Stimulated activated CD4-positive, alpha-beta T cell treated with anti-CD3 and anti-CD28 coated beads, Interleukin-12 subunit alpha, Interleukin-12 subunit beta, amount 100 ng/mL, for 24 hours (primary cell): ENCODE results near the gene CFD.
"Not testable (repeated sequence)": the region's sequence is repeated elsewhere in the genome, so short reads cannot be mapped to it uniquely, and the experiment has no call there.

Source experiments
- DNase-seq, 2 experiments: peaks; one replicate each; pipeline ENCODE4 v3.0.0-alpha.2; 2020; ENCODE audit warnings: low read depth in 2 of 2

The CFD gene

DNA sequence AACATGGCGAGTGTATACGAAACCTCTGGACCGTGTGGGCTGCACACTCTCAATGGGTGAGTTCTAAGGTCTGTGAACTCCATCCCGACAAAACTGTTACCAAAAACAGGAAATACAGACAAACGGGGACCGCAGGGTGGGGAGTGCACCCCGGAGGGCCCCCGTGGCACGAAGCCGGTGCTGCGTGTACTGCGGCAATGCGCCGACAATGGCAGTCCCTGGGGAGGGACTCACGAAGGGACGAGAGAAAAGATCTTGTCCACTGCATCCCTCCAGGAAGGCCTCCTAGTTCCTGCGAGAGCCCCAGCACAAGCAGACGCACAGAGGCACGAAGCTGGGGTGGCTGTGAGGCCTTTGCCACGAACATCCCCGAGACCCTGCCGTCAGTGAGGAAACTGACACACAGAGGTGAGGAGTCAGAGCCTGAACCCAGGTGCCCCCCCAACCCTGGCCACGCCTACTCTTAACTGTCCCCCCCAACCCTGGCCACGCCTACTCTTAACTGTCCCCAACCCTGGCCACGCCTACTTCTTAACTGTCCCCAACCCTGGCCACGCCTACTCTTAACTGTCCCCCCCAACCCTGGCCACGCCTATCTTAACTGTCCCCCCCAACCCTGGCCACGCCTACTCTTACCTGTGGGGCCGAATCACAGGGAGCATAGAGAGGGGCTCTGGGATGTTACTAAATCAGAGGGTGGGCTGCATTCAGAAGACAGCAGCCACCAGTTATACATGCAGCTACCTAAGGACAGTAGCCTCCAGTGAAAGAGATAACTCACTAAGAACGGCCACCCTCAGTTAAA lies 29.3 kb downstream of the CFD start:
- DNase-seq, result no peak

DNA sequence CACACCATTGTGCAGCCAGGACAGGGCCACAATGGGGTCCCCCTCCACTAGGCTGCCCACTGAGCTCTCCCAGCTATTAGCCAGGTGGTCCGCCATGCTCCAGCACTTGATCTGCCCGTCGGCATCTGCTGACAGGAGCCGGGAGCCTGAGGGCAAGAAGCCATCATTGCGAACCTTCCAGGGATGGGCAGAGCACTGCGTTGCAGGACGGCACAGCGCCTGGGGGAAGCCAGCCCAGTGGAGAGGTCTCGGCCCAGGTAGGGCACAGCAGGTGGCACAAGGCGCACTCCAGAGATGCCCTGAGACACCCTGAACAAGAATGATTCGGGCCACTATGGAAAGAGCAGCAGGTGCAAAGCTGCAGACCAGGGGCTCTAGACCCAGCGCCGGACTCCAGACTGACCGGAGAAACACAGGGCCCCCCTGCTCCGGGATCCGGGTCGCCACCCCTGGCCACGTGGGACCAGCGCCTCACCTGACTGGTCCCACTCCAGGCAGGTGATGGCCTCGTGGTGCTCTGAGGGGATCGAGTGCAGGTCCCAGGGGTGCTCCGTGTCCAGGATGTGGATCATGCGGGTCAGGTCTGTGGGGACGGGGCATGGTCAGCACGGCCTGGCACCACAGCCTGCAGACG lies 30.3 kb downstream of the CFD start:
- no peak for DNase-seq

DNA sequence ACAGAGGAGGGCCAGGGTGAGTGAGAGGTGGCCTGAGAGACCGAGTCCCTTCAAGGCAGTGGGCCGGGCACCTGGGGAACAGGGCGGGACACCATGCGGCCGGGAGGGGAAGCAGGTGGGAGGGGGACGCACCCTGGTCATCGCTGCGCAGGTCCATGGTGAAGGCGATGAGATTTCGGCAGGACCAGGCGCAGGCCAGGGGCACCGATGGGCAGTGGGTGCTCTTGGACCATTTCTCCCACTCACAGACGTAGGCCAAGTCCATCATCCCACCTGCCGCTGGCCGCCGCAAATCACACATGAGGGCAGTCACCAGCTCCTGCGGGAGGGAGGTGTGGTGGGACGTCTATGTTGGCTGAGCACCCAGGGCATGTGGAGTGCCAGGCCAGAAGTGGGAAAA lies 31.4 kb downstream of the CFD start:
- no peak for DNase-seq

DNA sequence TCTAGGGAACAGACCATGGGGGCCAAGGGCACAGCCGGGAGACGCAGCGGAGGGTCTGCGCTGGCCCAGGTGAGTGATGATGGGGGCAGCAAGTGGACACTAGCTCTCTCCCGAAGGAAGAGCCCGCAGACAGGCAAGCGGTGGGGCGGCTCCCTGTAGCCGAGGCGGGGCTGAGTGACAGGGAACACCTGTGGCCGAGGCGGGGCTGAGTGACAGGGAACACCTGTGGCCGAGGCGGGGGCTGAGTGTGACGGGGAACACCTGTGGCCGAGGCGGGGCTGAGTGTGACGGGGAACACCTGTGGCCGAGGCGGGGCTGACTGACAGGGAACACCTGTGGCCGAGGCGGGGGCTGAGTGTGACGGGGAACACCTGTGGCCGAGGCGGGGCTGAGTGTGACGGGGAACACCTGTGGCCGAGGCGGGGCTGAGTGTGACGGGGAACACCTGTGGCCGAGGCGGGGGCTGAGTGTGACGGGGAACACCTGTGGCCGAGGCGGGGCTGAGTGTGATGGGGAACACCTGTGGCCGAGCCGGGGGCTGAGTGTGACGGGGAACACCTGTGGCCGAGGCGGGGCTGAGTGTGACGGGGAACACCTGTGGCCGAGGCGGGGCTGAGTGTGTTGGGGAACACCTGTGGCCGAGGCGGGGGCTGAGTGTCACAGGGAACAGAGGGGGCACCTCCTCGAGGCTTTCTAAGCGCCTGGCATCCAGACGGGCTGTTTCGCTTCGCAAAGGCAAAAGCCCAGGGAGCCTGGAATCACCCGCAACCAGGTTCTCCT lies 32.1 kb downstream of the CFD start:
- DNase-seq, result not testable (repeated sequence)

DNA sequence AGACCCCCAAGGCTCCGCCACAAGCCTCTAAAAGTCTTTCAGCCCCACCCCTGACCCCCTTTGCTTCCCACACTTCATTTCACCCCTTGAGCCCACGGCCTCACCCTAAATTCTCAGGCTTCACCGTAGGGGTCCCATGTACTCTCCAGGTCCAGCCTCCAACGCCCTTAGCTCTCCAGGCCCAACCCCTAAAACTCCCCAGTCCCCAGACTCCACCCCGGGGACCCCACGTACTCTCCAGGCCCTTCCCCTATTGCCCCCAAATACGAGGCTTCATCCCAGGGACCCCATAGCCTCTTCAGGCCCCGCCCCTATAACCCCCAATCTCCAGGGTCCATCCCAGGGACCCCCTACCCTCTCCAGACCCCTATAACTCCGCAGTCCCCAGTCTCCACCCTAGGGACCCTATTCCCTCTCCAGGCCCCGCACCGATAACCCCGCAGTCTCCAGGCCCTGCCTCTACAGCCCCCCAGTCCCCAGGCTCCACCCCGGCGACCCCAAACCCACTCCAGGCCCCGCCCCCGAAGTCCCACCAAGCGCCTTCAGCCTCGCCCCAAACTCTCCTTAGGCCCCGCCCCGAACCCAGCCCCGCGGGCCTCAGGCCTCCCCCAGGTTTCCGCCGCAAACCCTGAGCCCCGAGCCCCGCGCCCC lies 32.9 kb downstream of the CFD start:
- DNase-seq, result no peak

DNA sequence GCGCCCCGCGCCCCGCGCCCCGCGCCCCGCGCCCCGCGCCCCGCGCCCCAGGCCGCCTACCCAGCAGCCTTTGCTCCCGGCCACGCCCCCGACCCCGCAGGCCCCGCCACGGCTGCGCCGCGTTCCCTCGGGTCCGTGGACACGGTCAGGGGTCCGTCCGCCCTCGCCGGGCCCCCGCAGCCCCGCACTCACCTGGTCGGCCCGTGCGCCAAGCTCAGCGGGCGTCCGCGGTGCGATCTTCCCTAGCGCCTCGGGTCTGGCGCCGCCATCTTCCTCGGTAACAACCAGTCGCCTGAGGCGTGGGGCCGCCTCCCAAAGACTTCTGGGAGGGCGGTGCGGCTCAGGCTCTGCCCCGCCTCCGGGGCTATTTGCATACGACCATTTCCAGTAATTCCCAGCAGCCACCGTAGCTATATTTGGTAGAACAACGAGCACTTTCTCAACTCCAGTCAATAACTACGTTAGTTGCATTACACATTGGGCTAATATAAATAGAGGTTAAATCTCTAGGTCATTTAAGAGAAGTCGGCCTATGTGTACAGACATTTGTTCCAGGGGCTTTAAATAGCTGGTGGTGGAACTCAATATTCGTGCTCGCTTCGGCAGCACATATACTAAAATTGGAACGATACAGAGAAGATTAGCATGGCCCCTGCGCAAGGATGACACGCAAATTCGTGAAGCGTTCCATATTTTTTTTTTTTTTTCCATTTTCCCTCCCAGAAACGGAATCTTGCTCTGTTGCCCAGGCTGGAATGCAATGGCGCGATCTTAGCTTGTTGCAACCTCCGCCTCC lies 33.6 kb downstream of the CFD start, which contains the start of the genes MED16 and RNU6-9:
Gene MED16 (minus strand): TSS at position 294 of the 796 bp plus-strand sequence. CDS start 2,056 bp downstream, outside the sequence.
Gene RNU6-9 (plus strand): TSS at position 591 of the 796 bp plus-strand sequence.
- peak; percentile 74 to 83 for DNase-seq

DNA sequence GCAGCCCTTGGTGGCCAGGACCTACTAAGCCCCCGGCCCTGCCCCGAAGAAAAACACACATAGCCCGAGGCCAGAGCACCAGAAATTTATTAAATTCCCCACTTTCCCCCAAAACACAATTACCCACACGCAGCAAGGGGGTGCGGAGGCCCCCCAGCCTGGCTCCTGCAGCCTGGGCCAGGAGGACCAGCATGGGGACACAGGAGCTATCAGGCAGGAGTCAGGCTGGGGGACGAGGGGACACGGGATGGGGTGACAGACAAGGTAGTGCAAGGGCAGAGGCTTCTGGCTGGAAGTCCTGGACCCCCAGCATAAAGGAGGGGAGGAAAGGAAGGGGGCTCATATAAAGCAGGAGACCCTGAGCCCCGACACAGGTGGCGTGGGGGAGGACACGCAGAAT lies 37.0 kb downstream of the CFD start:
- DNase-seq, result no peak

DNA sequence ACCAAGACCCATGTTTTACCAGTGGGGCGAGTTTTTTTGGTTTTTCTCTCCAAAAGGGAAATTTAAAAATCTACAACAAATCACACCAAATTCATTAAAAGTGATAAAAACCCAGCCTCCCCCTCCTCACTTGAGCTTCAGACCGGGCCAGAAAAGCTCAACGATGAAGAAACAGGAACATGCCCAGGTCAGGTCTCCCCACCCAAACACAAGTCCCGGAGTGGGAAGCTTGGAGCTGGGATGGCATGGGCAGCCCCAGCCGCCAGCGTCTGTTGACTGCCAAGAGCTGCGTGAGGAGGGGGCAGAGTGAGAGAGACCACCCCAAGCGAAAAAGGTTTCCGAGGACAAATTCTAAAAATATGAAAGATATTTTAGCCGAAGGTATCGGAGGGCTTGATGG lies 37.5 kb downstream of the CFD start:
- no peak for DNase-seq

DNA sequence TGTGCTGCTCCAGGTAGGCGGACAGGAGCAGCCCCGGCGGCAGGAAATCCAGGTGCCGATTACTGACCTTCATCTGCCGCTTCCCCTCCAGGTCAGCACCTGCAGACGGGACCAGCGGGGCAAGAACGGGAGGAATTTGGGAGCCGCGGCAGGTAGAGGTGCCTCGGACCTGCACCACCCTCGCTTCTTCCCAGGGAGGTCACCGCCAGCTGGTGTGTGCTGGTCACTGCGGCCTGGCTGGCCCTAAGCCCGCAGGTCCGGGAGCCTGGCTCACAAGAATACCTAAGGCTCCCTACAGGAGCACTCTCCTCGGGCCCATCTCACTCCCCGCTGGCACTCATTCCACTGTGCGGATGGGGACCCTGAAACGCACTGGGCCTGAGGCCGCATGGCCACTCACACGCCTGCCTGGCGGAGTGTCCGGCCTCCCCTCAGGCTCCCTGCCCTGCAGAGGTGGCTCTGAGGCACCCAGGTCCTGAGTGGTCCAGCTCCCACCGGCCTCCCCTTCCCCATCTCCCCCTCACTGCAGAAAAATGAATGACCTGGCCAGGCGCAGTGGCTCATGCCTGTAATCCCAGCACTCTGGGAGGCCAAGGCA lies 38.1 kb downstream of the CFD start:
- DNase-seq, result no peak

DNA sequence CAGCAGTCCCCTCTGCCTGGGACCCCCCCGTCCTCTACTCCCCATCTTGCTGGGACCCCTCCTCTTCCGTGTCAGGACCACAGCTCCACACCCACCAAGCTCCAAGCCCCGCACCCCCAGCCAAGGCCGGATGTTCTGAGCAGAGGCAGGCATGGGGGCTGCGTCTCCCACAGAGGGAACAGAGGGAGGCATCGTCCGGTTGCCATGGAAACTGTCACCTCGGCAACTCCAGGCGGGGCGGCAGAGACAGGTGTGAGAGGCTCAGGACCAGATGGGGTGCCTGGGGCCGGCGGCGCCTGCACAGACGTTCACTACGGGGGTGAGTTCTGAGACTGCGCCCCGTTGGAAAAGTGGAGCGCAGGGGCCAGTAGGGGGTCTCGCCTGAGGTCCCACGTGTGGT lies 39.2 kb downstream of the CFD start:
- DNase-seq, result no peak

DNA sequence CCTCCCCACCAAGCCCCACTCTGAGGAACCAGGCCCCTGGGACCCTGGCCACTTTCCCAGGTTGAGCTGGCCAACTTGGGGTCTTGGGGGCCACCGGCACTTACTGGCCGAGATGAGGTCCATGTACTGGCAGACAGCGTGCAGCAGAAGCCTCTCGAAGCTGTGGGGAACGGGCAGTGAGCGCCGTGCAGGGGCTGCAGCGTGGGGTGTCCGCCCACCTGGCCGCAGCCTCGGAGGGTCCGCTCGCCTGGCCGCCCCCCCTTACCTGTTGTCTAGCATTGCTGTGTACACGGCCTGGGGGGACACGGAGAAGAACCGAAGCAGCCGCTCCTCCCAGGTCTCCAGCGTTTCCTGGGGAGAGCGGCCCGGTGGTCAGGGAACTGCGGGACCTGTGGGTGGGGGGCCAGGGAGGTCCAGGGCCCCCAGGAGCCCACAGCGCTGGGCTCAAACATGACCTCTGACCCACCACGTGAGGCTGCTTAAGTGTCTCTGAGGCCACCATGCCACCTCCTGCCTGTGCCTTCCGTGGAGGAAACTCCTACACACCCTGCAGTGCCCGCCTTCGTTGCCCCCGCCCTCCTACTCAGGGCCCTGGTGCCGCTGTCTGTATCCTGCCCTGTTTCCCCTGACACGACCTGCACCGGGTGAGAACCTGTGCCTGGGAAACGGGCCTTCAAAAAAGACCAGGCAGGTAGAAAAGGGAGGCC lies 40.0 kb downstream of the CFD start:
- no peak for DNase-seq

DNA sequence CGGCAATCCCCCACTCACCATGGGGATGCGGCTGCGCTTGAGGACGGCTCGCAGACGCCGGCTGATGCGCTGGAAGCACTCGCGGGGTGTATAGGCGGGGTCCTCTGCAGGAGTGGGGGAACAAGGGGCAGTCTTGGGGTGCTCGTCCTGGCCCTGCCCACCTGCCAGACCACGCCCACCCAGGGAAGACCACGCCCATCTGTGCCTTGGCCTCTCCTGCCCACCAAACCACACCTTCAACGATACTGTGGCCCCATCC lies 40.5 kb downstream of the CFD start:
- DNase-seq, result no peak

DNA sequence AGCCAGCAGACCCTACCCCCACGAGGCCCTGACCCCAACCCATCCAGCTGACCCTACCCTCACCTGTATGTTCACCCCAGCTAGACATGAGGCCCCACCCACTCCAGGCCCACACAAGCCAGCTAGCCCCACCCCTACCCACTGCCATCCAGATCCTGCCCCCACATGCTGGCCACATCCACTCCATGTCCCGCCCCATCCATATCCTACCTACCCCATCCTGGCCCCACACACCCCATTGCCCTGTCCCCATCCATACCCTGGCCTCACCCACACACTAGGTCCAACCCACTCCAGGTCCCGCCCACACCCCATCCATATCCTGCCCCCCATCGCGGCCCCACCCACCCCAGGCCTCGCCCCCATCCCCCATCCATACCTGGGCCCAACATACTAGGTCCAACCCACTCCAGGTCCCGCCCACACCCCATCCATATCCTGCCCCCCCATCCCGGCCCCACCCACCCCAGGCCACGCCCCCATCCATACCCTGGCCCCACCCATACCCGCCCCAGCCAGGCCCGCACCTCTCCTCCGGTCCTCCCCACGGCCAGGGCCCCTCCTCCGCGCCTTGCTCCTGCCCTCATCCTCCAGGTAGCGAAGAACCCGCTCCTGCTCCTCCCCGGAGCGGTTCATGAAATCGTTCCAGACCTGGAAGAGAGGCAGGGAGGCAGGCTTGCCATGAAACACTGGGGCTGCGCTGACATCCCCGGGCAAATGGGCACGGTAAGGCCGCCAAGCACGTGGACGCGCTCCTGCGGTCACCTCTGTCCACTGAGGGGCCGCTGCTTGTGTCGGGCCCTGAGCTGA lies 41.0 kb downstream of the CFD start:
- no peak for DNase-seq

DNA sequence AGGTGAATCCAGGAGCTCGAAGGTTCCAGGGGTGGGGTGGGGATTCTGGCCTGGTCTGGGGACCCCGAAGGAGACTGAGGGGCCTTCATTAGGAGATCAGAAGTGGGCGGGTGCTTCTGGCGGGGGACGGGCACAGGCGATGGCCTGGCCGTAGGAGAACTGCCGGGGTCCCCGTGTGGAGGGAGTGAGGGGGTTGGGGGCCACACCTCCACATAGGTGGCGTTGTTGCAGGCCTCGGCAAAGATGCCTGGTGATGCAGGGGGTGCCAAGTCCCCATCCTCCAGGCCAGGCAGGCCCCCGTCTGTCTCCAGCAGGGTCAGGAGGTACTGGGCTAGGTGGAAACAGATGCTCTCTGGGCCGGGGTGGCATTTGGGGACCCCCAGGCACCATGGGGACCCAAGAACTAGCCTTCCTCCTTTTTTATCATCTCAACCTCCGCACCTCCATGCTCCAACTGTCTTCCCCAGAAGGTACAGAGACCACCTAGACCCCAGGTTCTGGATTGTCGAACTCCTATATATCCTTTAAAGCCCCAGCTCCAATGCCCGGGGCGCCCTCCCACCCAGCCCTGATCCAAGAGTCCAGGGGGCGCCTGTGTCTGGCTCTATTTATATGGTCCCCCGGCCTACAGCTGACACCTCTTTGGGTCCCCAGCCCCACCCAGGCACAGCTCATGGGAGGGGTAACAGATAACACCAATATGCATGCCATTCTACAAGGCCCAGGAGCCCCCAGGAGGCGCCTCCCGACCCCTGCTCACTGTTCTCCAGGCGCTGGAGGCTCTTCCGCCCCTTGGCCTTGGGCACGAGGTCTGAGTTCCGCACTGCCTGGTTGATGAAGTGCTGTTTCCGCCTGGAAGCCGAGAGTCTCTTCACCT lies 42.0 kb downstream of the CFD start:
- DNase-seq, result no peak

DNA sequence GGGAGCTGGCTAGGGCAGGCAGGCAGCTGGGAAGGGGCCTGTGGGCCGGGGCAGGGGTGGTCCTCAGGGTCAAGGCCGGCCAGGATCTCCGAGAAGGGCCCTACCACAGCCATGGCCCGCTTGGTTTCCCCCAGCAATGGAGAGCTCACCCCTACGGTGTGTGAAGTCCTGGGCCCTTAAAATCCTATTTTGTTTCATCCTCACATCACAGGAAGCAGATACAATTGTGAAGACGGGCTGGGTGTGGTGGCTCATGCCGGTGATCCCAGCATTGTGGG lies 42.6 kb downstream of the CFD start:
- no peak for DNase-seq

DNA sequence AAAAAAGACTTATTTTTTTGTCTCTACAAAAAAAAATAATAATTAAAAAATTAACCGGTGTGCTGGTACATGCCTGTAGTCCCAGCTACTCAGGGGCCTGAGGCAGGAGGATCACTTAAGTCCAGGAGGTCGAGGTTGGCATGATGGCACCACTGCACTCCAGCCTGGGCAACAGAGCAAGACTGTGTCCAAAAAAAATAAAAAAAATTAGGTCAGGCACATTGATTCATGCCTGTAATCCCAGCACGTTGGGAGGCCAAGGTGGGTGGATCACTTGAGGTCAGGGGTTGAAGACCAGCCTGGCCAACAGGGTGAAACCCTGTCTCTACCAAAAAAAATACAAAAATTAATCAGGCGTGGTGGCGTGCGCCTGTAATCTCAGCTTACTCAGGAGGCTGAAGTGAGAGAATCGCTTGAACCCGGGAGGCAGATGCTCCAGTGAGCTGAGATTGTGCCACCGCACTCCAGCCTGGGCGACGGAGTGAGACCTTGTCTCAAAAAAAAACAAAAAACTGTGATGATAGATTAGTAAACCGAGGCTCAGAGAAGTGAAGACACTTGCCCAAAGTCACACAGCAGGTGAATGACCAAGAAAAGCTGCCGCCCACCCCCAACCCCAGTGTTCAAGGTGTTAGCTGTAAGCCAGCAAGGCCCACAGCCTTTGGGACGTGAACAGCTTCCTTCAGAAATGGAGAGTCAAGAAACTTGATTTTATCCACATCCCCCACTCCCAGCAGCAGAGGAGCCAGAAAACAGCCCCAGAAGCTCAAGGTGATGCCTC lies 43.2 kb downstream of the CFD start:
- no peak for DNase-seq

DNA sequence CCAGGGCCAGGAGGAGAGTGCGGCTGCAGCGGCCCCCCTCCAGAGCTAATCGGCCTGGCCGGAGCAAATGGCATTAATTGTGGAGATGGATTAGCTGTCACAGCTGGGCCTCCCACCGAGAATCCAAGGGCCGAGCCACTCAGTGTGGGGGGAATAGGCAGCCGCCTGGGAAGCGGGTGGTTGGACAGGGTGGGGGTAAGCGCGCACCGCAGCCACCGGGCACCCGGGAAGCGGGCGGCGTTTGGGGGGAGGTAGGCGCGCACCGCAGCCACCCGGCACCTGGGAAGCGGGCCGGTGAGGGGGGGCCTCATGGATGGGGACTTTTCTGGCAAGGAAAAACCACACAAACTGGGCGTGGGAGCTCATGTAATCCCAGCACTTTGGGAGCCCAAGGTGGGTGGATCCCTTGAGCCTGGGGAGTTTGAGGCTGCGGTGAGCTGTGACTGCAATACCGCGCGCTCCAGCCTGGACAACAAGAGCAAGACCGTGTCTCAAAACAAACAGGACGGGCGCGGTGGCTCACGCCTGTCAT lies 43.9 kb downstream of the CFD start:
- DNase-seq, result no peak

DNA sequence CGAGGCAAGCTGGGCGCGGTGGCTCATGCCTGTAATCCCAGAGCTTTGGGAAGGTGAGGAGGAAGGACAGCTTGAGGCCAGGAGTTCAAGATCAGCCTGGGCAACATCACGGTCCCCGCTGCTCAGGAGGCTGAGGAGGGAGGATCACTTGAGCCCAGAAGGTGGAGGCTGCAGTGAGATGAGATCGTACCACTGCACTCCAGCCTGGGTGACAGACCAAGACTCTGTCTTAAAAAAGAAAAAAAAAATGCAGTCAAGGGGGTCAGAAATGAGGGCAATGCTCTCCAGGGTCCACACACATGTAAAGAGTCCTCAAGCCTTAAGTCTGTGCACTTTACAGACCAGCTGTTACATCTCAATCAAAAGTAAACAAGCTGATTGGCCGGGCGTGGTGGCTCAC lies 45.1 kb downstream of the CFD start:
- no peak for DNase-seq
